Smooth muscle cell (in vitro differentiated cells): Measurements from ENCODE around the gene RARRES1. TPM values are rescaled to one million over a fixed set of nuclear protein-coding genes. Genes with fewer than 3 reads are reported as not detected.
A peak's percentile ranks its signal among the peaks of the same experiment; 100 is the strongest.

Experiments used
- DNase-seq: peaks from one replicate; lab custom pipeline; 2025; ENCODE audit not compliant: unreplicated experiment; lab: John Stamatoyannopoulos, UW
- H2AFZ ChIP-seq: fragments of 200-600 bp; sonication (generic); 2 replicates; pipeline ENCODE4 v1.6.0; 2016; ENCODE audit warnings: antibody characterized with exemption, low read depth, mild to moderate bottlenecking
- H3F3A ChIP-seq: fragments of 200-600 bp; sonication (generic); 2 replicates; pipeline ENCODE4 v1.6.0; 2017; ENCODE audit warnings: antibody characterized with exemption, low read depth
- H3K27ac ChIP-seq: fragments of 200-600 bp; sonication (generic); 2 replicates; pipeline ENCODE4 v1.5.1; 2016; ENCODE audit warnings: low read depth, mild to moderate bottlenecking
- H3K27me3 ChIP-seq: fragments of 200-600 bp; sonication (generic); 2 replicates; pipeline ENCODE4 v1.6.1; 2016; ENCODE audit warnings: low read depth, mild to moderate bottlenecking
- H3K36me3 ChIP-seq: fragments of 200-600 bp; sonication (generic); 2 replicates; pipeline ENCODE4 v1.5.1; 2016; ENCODE audit warnings: low read depth
- H3K4me1 ChIP-seq: fragments of 200-600 bp; sonication (generic); 2 replicates; pipeline ENCODE4 v1.5.1; 2016; ENCODE audit warnings: low read depth
- H3K4me2 ChIP-seq: fragments of 200-600 bp; sonication (generic); 2 replicates; pipeline ENCODE4 v1.6.0; 2016; ENCODE audit warnings: mild to moderate bottlenecking
- H3K4me3 ChIP-seq: fragments of 200-600 bp; sonication (generic); 2 replicates; pipeline ENCODE4 v1.5.1; 2016; ENCODE audit warnings: mild to moderate bottlenecking
- H3K79me2 ChIP-seq: fragments of 200-600 bp; sonication (generic); 2 replicates; pipeline ENCODE4 v1.6.0; 2016; ENCODE audit warnings: low read depth, mild to moderate bottlenecking
- H3K9ac ChIP-seq: fragments of 200-600 bp; sonication (generic); 2 replicates; pipeline ENCODE4 v1.6.0; 2016; ENCODE audit warnings: low read depth
- H3K9me3 ChIP-seq: fragments of 200-600 bp; sonication (generic); replicated peaks from 2 replicates; pipeline ENCODE4 v1.5.1; 2016; ENCODE audit warnings: low read depth
- H4K20me1 ChIP-seq: fragments of 200-600 bp; sonication (generic); 2 replicates; pipeline ENCODE4 v1.6.0; 2016; ENCODE audit warnings: low read depth
- WGBS: methylation state at CpG from one replicate; pipeline ENCODE4 v1.1.7; 2016; ENCODE audit warnings: low lambda C conversion rate; 5-methylcytosine and 5-hydroxymethylcytosine counted together
- polyA plus RNA-seq: library from polyadenylated mRNA; unstranded; fragments of >200 nt; fragmentation: Nextera tagmentation; extraction: Ambion mirVana; gene quantifications from 2 replicates; pipeline ENCODE4 v1.2.1, GENCODE V29; 2016
- total RNA-seq: library from RNA; depleted of rRNA; stranded (reverse); fragments of >200 nt; gene quantifications from 2 replicates; pipeline ENCODE4 v1.2.3, GENCODE V29; 2014
- TF ChIP-seq, protein P1 (sequence below): fragments of 200-600 bp; sonication (generic); IDR thresholded peaks from 2 replicates; pipeline ENCODE4 v1.5.1; 2017; ENCODE audit warnings: borderline replicate concordance, mild to moderate bottlenecking, antibody characterized with exemption; ENCODE audit not compliant: insufficient read depth, poor library complexity, severe bottlenecking

The RARRES1 gene
- total and polyA plus RNA-seq, 2 experiments from 2014 or later, result 6.6 to 15.3 TPM

- Histone ChIP-seq H3K36me3 (no peaks in the 10 kb centered on the region), H3K79me2 (no peaks in the 10 kb centered on the region), H3F3A (peaks cover 5% of the 10 kb centered on the region), H3K9ac (no peak overlapping the region), H2AFZ (no peak overlapping the region), H3K4me3 (no peak overlapping the region), H3K4me2 (no peak overlapping the region), H3K27ac (no peak overlapping the region), H3K27me3 (no peaks in the 10 kb centered on the region), H3K4me1 (peaks cover 9% of the 10 kb centered on the region), H4K20me1 (no peaks in the 10 kb centered on the region), H3K9me3 (no peaks in the 10 kb centered on the region)
- 61% methylated on average over 1 of the region's 1 CpG for WGBS
- DNase-seq, result no peak
- TF ChIP-seq, protein P1, sequence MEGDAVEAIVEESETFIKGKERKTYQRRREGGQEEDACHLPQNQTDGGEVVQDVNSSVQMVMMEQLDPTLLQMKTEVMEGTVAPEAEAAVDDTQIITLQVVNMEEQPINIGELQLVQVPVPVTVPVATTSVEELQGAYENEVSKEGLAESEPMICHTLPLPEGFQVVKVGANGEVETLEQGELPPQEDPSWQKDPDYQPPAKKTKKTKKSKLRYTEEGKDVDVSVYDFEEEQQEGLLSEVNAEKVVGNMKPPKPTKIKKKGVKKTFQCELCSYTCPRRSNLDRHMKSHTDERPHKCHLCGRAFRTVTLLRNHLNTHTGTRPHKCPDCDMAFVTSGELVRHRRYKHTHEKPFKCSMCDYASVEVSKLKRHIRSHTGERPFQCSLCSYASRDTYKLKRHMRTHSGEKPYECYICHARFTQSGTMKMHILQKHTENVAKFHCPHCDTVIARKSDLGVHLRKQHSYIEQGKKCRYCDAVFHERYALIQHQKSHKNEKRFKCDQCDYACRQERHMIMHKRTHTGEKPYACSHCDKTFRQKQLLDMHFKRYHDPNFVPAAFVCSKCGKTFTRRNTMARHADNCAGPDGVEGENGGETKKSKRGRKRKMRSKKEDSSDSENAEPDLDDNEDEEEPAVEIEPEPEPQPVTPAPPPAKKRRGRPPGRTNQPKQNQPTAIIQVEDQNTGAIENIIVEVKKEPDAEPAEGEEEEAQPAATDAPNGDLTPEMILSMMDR, result no peak
Observed at GRCh38 chr3:158780766-158781165, 48.5 kb upstream of the RARRES1 start.

DNA sequence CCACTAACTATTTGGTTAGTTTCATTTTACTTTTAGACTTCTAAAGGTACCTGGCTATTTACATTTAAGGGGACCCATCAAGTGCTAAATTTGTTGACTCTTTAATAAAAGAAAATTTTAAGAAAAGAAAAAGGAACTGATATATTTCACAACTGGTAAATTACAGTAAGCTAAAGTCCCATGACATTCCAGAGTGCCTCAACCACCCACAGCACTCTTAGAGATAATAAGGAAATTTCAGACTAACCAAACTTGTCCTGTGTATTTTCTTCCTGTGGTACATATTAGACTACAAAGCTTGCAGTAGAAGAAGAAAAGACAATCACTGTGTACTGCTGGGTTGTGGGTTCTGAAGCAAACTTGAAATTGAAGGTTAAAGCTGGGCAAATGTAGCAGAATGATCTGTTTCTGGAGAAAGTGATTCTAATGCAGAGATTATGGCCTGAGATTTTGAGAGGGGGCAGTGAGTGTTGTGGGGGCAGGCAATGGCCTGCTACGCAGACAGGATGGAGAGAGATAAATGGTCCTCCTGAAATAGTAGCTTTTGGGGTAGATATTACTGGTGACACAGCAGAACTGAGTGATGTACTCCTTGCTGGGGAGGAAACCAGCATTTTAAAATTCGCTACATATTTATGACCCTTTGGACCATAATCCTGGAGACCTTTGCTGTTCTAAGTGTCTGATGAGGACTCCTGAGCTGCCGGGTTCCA lies 45.1 kb upstream of the RARRES1 start:
- Histone ChIP-seq H3K27me3 (no peaks in the 10 kb centered on the region), H2AFZ (peak overlapping the region; percentile 11), H3F3A (peaks cover 5% of the 10 kb centered on the region), H3K4me3 (no peak overlapping the region), H4K20me1 (no peaks in the 10 kb centered on the region), H3K79me2 (no peaks in the 10 kb centered on the region), H3K27ac (peak overlapping the region; percentile 61), H3K36me3 (no peaks in the 10 kb centered on the region), H3K4me2 (peak overlapping the region; percentile 46), H3K9ac (no peak overlapping the region), H3K4me1 (peaks cover 9% of the 10 kb centered on the region), H3K9me3 (no peaks in the 10 kb centered on the region)
- TF ChIP-seq, protein P1, result no peak
- no peak for DNase-seq
- WGBS, result 61% methylated on average over 3 of the region's 3 CpGs

DNA sequence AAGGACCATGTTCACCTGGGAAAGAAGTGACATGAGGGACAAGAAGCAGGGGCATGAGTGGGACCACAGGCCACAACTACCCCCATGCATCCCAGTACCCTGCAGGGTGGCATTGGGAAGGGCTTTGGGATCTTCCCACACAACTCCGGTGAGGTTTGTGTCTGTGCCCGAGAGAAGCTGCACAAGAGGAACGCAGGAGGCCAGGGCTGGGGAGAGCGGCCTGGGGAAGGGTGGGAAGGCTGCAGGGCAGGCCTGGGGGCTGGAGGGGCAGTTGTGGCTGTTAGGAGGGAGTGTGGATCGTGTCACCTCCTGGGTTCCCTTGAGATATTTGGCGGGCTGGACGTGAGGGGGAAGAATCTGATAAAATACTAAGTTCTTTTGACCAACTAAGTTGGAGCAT lies 44.3 kb upstream of the RARRES1 start:
- Histone ChIP-seq H3K27ac (peak overlapping the region; percentile 61), H3K36me3 (no peaks in the 10 kb centered on the region), H3K4me2 (no peak overlapping the region), H3K4me1 (peaks cover 9% of the 10 kb centered on the region), H2AFZ (no peak overlapping the region), H3K27me3 (no peaks in the 10 kb centered on the region), H4K20me1 (no peaks in the 10 kb centered on the region), H3K9ac (no peak overlapping the region), H3K4me3 (no peak overlapping the region), H3F3A (peaks cover 5% of the 10 kb centered on the region), H3K79me2 (no peaks in the 10 kb centered on the region), H3K9me3 (no peaks in the 10 kb centered on the region)
- WGBS, result 82% methylated on average over 7 of the region's 7 CpGs
- TF ChIP-seq, protein P1, result no peak
- no peak for DNase-seq
